Spleen (tissue), 11 donors: ENCODE results near the gene PLCB4. TPM values are rescaled to one million over a fixed set of nuclear protein-coding genes. Genes with fewer than 3 reads are reported as not detected.

Experiments
- DNase-seq: peaks from one replicate; pipeline ENCODE4 v3.0.0-alpha.2; 2020
- H3K27ac ChIP-seq, 8 donors: fragments of 200-600 bp; sonication (generic) in 7 of 8; 1 replicate in 4 of 8; 2 replicates in 4 of 8; pipeline versions ENCODE4 v1.5.0 to v1.8.0; 2016 to 2021; ENCODE audit warnings: inconsistent platforms in 4 of 8, mild to moderate bottlenecking in 4 of 8, moderate library complexity in 1 of 8
- H3K27me3 ChIP-seq, 7 donors: fragments of 200-600 bp; sonication (generic) in 6 of 7; replicated peaks in 1 of 7; 1 replicate in 4 of 7; 2 replicates in 3 of 7; pipeline versions ENCODE4 v1.5.0 to v1.8.0; 2016 to 2021; ENCODE audit warnings: inconsistent platforms in 3 of 7, mild to moderate bottlenecking in 1 of 7
- H3K36me3 ChIP-seq, 6 donors: fragments of 200-600 bp; sonication (generic) in 5 of 6; 1 replicate in 4 of 6; 2 replicates in 2 of 6; pipeline versions ENCODE4 v1.5.0 to v1.8.0; 2016 to 2021; ENCODE audit warnings: inconsistent platforms in 2 of 6
- H3K4me1 ChIP-seq, 6 donors: fragments of 200-600 bp; sonication (generic) in 5 of 6; 1 replicate in 3 of 6; 2 replicates in 3 of 6; pipeline versions ENCODE4 v1.5.0 to v1.8.0; 2016 to 2021; ENCODE audit warnings: inconsistent platforms in 3 of 6
- H3K4me3 ChIP-seq, 8 donors: fragments of 200-600 bp; sonication (generic) in 7 of 8; 1 replicate in 4 of 8; 2 replicates in 4 of 8; pipeline versions ENCODE4 v1.5.0 to v1.8.0; 2016 to 2021; ENCODE audit warnings: inconsistent platforms in 4 of 8, mild to moderate bottlenecking in 4 of 8, moderate library complexity in 2 of 8
- H3K9me3 ChIP-seq, 8 donors: fragments of 200-600 bp; sonication (generic) in 7 of 8; 1 replicate in 4 of 8; 2 replicates in 4 of 8; pipeline versions ENCODE4 v1.5.0 to v1.8.0; 2016 to 2021; ENCODE audit warnings: inconsistent platforms in 4 of 8
- CTCF ChIP-seq, 11 experiments: fragments of 200-600 bp in 7 of 11; fragments of 450-650 bp in 4 of 11; sonication (generic) in 4 of 11; IDR thresholded peaks in 8 of 11; conservative IDR thresholded peaks in 3 of 11; 1 replicate in 7 of 11; 2 replicates in 4 of 11; pipeline versions ENCODE4 v1.4.0 to v1.8.0; 2016 to 2021; ENCODE audit warnings: antibody characterized with exemption in 11 of 11, inconsistent platforms in 4 of 11, mild to moderate bottlenecking in 1 of 11
- POLR2A ChIP-seq, 3 donors: fragments of 450-650 bp; IDR thresholded peaks; one replicate each; pipeline ENCODE4 v1.5.1; 2017; ENCODE audit warnings: antibody characterized with exemption in 3 of 3, mild to moderate bottlenecking in 1 of 3
- POLR2AphosphoS5 ChIP-seq, 3 donors: sonication (generic); formaldehyde crosslinking; IDR thresholded peaks; one replicate each; pipeline ENCODE4 v1.5.1; 2017; ENCODE audit warnings: antibody characterized with exemption in 3 of 3
- WGBS, 5 donors: extraction: QIAGEN DNeasy Blood & Tissue Kit in 3 of 5; methylation state at CpG; one replicate each; pipeline versions ENCODE4 v1.1.5 to v1.1.7; 2013 to 2018; 5-methylcytosine and 5-hydroxymethylcytosine counted together
- intact Hi-C: fragments of 100-400 bp; cut with DNase I; formaldehyde crosslinking; loops from one replicate; pipeline ENCODE4 v1.15.0; 2023; ENCODE audit warnings: low total_unique reads
- polyA plus RNA-seq, 3 donors: library from polyadenylated mRNA; stranded (reverse); fragments of 200-250 nt; gene quantifications; one replicate each; pipeline ENCODE4 v1.2.1, GENCODE V29; 2013
- total RNA-seq, 7 donors: library from RNA; depleted of rRNA in 3 of 7; stranded (reverse); fragments of >200 nt in 3 of 7; fragmentation: NEBNext Ultra II Directional in 4 of 7; extraction: Animal tissue kit (Norgen Biotek cat#: 25700) in 4 of 7; gene quantifications; one replicate each; pipeline versions ENCODE4 v1.1.0 to v1.2.1, GENCODE V29; 2016 to 2021
- donor health status: healthy with polysubstance abuse.
- donor health status: DM: no; HTN: no; CAD: no; lungs with moderate emphysema.
- donor health status: DM: no; HTN: no; CAD: no.
- donor health status: Bipolar disorder and iron deficiency.
- donor health status: healthy.
- donor health status: DM: no; HTN: no; CAD: no.
- donor health status: DM: yes; HTN: yes; CAD: no.

The PLCB4 gene
- total and polyA plus RNA-seq, 10 donors = 0.43 to 4.9 (median 1.6) TPM

- TF ChIP-seq POLR2AphosphoS5 (IDR thresholded peaks at IDR 0.05) = no peak
- TF ChIP-seq POLR2A (IDR thresholded peaks at IDR 0.05) = no peak
- TF ChIP-seq CTCF (IDR thresholded peaks at IDR 0.05 in 8 of 11, conservative IDR thresholded peaks at IDR 0.05 in 3 of 11) = no peak
- no peak for DNase-seq
- Histone ChIP-seq H3K9me3 (no peaks in the 10 kb centered on the region), H3K27me3 (peaks cover 0 to 3% (median 0%) of the 10 kb centered on the region in 7 donors), H3K4me1 (no peaks in the 10 kb centered on the region), H3K36me3 (no peaks in the 10 kb centered on the region), H3K4me3 (no peak overlapping the region), H3K27ac (no peak overlapping the region)
- intact Hi-C loops = no loop called here
Measured at GRCh38 chr20:9270831-9271230, 201.9 kb downstream of the PLCB4 start.

GRCh38 chr20:9276966-9277468 lies 208.1 kb downstream of the PLCB4 start:
- H3K4me3 ChIP-seq = no peak overlapping the region
- no peak for DNase-seq

GRCh38 chr20:9279918-9280401 lies 211.1 kb downstream of the PLCB4 start:
- peaks cover 0 to 13% (median 0%) of the 10 kb centered on the region in 6 donors for H3K4me1 ChIP-seq
- 64 to 88% (median 77%) methylated on average over 2 of the region's 2 CpGs for WGBS, 5 donors
- H3K27ac ChIP-seq = no peak overlapping the region
- H3K4me3 ChIP-seq = no peak overlapping the region
- H3K9me3 ChIP-seq = no peaks in the 10 kb centered on the region
- no peak for TF ChIP-seq CTCF (IDR thresholded peaks at IDR 0.05 in 8 of 11, conservative IDR thresholded peaks at IDR 0.05 in 3 of 11)
- TF ChIP-seq POLR2AphosphoS5 (IDR thresholded peaks at IDR 0.05) = no peak
- no peak for TF ChIP-seq POLR2A (IDR thresholded peaks at IDR 0.05)
- H3K27me3 ChIP-seq = peaks cover 0 to 28% (median 0%) of the 10 kb centered on the region in 7 donors
- no peak for DNase-seq
- intact Hi-C loops = no loop called here
- H3K36me3 ChIP-seq = no peaks in the 10 kb centered on the region

More at GRCh38 chr20:9276966-9277468, 208.1 kb downstream of the PLCB4 start:
- TF ChIP-seq POLR2A (IDR thresholded peaks at IDR 0.05) = no peak
- TF ChIP-seq CTCF (IDR thresholded peaks at IDR 0.05 in 8 of 11, conservative IDR thresholded peaks at IDR 0.05 in 3 of 11) = no peak
- TF ChIP-seq POLR2AphosphoS5 (IDR thresholded peaks at IDR 0.05) = no peak
- Histone ChIP-seq H3K27me3 (peaks cover 0 to 28% (median 0%) of the 10 kb centered on the region in 7 donors), H3K36me3 (no peaks in the 10 kb centered on the region), H3K4me1 (peaks cover 0 to 13% (median 0%) of the 10 kb centered on the region in 6 donors), H3K9me3 (no peaks in the 10 kb centered on the region), H3K27ac (no peak overlapping the region)
- WGBS, 5 donors = 84 to 95% (median 91%) methylated on average over 4 of the region's 4 CpGs
- intact Hi-C loops = no loop called here

GRCh38 chr20:9280666-9281065 lies 211.8 kb downstream of the PLCB4 start:
- 26 to 52% (median 31%) methylated on average over 5 of the region's 5 CpGs for WGBS, 5 donors
- H3K27ac ChIP-seq = no peak overlapping the region
- no peak for DNase-seq
- H3K36me3 ChIP-seq = no peaks in the 10 kb centered on the region
- intact Hi-C loops = no loop called here
- H3K4me1 ChIP-seq = peaks cover 0 to 13% (median 0%) of the 10 kb centered on the region in 6 donors
- H3K9me3 ChIP-seq = no peaks in the 10 kb centered on the region
- no peak overlapping the region for H3K4me3 ChIP-seq
- H3K27me3 ChIP-seq = peaks cover 0 to 27% (median 0%) of the 10 kb centered on the region in 7 donors
- TF ChIP-seq POLR2A (IDR thresholded peaks at IDR 0.05) = no peak
